ENCODE results near the gene HACE1. TPM values are rescaled to one million over a fixed set of nuclear protein-coding genes. Genes with fewer than 3 reads are reported as not detected.
"Not testable (repeated sequence)": the region's sequence is repeated elsewhere in the genome, so short reads cannot be mapped to it uniquely, and the experiment has no call there.

HACE1 gene
- total RNA-seq, 1 experiment from 2014 or later: 13.5 TPM

DNA sequence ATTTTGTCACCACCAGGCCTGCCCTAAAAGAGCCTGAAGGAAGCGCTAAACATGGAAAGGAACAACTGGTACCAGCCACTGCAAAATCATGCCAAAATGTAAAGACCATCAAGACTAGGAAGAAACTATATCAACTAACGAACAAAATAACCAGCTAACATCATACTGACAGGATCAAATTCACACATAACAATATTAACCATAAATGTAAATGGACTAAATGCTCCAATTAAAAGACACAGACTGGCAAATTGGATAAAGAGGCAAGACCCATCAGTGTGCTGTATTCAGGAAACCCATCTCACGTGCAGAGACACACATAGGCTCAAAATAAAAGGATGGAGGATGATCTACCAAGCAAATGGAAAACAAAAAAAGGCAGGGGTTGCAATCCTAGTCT, 120.6 kb downstream of the HACE1 start:
- not testable (repeated sequence) for DNase-seq (ENCODE audit: low read depth)

DNA sequence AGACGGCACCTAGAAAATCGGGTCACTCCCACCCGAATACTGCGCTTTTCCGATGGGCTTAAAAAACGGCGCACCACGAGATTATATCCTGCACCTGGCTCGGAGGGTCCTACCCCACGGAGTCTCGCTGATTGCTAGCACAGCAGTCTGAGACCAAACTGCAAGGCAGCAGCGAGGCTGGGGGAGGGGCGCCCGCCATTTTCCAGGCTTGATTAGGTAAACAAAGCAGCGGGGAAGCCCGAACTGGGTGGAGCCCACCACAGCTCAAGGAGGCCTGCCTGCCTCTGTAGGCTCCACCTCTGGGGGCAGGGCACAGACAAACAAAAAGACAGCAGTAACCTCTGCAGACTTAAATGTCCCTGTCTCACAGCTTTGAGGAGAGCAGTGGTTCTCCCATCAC, 122.2 kb downstream of the HACE1 start:
- DNase-seq (ENCODE audit: low read depth): not testable (repeated sequence)

DNA sequence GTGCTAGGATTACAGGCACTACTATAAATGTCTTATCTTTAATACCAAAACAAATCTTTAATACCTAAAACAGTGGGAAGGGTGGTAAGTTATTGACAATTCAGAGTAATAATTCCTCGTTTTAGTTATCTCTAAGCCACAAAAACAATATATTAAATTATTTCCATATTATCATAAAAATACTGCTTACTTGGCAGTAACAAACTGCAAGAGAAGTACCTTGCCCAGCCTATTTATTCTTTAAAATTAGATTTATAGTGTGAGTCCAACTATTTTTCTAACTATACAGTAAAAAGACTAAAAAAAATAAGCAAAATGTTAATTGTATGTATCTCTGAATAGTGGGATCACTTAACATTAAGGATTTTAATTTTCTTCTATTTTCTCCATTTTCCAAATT, 123.2 kb downstream of the HACE1 start:
- no peak for DNase-seq (ENCODE audit: low read depth)

DNA sequence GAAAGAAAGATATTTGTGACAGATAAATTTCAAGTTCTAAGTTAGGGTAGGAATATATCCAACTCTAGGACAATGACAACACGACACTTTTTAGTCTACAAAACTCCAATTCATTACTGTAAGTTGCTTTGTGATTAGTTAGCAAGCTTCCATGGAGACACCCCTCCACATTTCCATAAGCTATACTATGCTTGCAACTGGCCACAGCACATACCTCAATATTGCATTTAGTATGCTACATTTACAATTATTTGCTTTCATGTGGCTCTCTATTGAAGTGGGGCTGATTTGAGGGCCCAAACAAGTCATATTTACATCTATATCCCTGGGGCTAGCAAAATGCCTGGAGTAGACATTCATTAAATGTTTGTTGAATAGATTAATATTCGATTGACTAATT, 129.3 kb downstream of the HACE1 start:
- no peak for DNase-seq (ENCODE audit: low read depth)

DNA sequence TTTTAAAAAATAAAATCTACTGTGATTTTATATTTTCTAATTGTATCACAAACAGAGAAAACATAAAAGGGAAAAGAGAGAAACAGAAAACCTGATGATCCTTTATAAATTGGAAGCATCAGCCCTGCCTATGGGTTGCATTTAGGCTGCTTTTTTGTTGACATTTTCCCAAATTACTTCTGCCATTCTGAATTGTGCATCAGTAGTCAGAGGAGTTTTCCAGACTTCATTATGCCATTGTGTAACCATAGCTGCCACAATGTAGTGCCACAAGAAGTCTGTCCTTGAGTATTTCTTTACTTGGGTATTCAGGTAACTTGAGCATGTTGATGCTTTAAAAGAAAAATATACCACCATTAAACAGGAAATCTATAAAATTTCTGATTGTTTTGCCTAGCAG, 130.3 kb downstream of the HACE1 start:
- no peak for DNase-seq (ENCODE audit: low read depth)

DNA sequence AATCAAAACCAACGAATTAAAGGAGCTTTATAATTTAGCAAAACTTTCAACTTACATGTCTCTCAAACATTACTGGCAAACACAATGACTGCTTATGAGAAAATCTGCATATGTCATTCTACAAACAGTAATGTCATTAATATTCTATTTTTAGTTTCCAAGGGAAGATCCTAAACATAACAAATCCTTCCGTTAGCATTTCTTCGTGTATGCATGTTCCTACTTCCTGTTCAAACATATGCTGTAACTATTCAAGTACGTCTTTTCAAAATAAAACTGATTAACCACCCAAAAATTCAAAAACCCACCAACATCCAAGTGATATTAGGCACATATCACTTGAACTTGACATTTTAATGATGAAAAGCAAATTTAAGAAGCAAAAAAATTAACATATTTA, 131.3 kb downstream of the HACE1 start:
- DNase-seq (ENCODE audit: low read depth): no peak

DNA sequence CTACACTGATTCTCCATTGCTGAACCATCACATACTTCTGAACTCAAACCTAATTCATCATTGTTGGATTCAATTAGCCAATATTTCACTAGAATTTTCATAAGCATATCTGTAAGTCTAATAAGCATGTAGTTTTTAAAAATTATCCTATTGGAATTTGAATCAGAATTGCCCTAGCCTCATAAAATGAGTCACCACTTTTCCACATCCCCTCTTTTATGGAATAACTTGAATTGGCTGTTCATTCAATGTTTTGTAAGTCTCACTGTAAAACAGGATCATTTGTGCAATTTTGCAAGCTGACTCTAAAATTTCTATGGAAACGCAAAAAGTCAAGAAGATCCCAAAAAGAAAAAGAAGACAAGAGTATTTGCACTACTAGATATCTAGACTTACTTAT, 141.0 kb downstream of the HACE1 start:
- DNase-seq (ENCODE audit: low read depth): no peak

DNA sequence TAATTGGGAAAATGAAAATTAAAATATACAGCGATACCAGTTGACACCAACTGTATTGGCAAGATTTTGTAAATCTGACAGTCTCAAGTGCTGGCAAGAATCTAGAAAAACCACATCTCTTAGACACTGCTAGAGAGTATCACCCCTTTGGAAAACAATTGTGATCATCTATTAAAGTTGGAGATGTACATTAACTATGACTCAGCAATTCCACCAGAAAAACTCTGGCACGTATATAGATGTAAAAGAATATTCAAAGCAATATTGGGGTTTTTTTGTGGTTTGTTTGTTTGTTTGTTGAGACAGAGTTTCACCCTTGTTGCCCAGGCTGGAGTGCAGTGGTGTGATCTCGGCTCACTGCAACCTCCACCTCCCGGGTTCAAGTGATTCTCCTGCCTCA, 142.9 kb downstream of the HACE1 start:
- DNase-seq (ENCODE audit: low read depth): no peak

DNA sequence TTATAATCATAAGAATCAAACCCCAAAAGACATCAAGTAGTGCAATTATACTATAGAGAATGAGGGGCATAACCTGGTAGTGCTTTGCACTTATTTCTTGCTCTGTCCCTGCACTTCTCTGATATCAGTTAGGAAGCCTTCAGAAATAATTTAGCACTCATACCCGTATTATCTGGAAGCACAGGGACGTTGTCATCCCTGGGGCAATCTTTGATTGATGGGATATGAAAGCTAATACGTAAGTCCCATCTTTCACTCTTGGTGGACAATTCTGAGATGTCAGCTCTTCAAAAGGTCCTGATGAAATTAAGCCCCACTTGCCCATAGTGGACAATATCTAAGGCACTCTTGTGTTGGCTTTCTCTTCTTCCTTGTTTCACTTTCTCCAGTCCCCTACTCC, 144.9 kb downstream of the HACE1 start:
- no peak for DNase-seq (ENCODE audit: low read depth)

DNA sequence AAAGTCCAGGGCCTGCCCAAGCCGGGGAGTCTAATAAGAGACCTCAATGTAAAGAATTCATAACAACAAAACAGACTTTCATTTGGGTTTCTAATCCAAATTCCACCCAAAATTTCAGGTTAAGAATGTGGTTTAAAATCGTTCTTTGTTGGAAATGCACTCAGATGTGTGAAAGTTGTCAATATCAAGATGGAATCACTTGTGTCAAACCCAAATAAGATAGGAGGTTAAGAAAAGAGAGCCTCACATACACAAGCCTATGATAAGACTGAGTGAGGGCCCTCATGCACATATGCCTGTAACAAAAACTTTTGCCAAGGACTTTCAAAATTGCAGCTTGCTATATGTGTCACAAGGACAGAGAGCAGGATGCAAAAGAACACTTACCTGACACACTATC, 145.7 kb downstream of the HACE1 start:
- no peak for DNase-seq (ENCODE audit: low read depth)

DNA sequence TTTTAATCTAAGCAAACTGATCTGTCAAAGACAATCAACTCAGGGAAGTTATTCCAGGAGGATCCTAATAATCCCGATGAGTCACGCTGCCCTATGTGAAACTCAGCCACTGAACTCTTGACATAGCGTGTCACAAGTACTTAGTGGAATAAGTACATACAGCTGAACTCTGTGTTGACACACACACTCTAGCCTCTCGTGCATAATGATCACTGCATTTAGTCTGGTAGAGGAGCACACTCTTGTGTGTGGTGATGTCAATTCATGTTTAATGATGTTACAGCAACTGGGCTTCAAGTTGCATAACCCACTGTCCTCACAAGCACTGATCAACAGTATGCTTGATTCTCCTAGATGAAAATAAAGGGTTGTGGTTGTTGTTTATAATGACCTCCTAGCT, 148.3 kb downstream of the HACE1 start:
- DNase-seq (ENCODE audit: low read depth): peak; percentile 56

DNA sequence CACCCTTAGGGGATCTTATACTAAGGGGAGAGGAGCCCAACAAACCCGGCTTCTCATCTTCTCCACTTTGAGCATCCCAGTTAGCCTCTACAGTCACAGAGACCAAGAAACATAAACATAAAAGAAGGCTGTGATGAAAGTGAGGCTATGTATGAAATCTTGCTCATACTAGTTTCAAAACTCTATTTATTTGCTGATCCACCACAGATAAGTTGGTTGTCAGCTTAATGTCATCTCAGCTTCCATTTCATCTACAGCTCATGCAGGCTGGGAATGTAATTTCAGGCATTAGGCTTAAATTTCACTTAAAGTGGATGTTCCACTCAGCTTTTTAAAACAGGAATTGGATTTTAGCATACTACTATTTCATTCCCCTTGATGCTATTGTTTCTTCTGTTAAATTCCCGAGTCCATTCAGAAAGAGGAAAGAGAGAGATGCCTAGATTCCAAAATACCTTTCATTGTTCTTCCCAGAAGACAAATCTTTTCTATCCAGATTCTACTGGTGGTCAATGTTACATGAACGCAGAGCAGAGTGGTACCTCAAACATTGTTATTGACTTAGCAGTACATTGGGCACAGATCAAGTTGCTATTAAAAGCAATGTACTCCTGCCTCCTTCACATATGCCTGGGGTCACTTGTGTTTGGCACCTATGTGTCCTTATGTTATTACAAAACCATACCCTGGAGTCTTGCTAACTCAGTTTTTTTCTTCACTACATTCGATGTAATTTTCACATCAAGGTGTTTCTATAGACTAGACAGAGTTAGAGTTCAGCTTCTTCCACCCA, 149.0 kb downstream of the HACE1 start:
- DNase-seq (ENCODE audit: low read depth): no peak

DNA sequence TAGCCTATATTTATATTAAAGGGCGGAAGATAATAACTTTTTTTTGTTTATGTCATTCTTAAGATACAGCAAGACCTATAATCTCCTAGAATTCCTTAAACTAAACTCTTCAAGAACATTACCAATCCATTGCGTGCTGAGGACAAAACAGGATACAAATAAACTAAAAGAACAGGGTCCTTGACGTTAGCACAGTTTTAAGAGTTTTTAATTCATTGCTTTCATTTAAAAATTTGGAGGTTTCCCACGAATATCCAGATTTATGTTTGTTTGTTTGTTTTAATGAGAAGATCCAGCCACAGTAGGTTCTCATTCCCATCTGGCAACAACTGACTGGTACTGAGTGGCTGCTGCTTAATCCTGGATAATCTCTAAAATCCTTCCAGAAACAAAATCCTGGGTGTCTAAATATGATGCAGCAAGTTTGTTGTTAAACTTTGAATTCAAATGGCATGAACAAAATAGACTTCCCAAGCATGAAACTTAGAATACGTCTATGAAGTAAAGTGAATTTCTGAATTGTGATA, 153.7 kb downstream of the HACE1 start:
- DNase-seq (ENCODE audit: low read depth): no peak

DNA sequence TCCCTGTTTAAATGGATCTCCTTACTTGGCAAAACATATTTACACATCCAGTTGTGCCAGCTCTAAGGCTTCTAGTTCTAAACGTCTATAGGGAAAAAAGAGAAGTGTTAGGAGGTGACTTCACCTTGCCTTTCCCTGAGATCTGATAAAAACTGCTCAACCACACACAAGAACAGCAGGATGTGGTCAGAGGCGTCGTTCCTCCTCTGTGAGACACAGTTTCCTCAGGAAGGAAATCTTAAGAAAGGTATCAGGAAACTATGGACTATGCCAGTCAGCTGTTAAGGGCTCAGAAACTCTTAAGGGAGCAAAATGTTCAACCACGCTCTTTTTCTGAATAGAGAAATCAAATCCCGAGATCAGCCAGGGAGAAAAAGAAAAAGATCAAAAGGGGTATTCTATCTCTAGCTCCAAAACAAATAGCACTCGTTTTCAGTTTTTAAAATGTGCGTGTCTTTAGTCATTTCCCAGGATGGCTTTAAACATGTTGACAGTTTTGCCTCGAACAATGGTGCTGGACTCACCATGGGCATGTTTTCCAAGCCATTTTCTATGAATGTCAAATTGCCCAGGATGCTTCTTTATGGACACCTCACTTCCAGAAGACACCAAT, 154.5 kb downstream of the HACE1 start:
- DNase-seq (ENCODE audit: low read depth): peak; percentile 96

DNA sequence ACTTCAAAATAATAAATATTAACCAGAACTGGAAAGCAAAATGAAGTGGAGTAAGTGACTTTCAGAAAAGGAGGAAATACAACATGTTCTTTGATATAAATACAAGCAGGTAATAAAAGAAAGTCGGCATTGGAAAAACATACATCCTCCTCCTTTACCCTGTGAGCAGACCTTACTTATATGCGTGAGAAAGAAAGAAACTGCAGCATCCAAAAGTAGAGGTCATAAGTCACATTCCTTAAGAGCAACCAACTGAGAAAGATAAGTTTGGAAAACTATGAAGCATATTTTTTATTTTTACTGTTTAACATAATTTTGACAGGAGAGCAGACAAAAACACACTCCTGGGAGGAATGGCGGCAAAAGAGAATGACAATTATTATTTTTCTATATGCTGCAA, 155.5 kb downstream of the HACE1 start:
- DNase-seq (ENCODE audit: low read depth): peak; percentile 28

DNA sequence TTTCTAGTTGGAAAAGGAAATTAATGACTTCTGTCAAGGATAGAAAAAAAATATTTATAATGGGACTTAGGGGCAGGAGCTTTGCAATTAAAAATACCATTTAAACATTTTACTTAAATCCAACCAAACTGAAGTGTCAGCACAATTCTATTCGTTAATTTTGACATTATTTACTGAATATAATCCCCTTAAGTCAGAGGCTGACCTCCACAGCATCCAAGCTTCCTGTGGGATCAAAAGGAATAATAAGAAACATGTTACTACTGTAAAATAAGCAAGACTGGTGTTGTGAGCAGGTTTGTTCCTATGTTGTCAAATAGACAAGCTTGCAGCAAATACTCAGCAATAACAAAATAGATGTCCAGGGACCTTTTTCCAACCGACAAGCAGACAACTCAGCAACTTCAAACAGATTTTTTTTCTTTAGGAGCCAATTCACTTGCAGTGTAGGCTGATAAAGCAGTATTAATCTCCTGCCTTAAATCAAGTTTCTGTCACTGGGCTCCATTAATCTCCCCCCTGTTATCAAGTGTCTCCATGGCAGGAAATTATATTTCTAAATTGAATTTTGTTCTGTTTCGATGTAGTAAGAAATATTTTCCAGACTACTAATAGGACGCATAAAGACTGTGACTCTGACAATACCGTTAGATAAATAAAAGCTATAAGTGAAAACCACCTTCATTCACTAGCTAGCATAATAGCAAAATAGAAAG, 157.4 kb downstream of the HACE1 start:
- DNase-seq (ENCODE audit: low read depth): no peak

DNA sequence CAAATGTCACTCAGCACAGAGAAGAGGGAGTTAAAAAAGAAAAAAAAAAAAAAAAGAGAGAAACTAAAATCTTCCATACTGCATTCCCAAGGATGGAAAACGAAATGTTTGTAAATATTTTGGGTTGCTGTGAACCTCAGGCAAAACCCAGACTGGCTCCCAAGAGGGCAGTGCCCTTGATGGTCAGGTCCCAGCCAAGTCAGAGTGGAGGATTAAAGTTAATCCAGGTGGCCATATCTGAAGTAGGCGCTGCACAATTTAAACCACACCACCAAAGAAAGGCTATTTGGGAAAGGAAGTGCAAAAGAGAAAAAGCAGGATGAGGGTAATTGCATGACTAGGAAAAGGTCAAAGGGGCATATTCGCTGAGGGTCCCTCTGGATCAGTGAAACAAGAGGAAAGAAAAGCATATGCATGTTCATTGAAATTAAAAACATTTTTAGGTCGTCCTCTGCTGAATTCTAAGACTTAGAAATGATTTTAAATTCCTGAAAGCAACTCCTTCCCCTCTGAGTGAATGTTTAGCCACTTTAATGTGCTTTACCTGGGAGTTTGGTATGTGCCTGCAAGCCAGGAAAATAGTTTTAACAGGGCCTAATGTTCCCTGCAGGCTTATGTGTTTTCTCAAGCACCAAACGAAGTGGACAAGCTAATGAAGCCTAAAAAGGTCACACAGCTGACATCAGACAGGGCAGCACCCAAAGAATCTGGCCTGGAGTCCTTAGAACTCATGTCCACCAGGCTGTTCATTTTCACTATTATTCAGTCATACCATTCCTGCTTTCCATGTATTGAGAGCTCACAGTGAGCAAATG, 159.1 kb downstream of the HACE1 start:
- DNase-seq (ENCODE audit: low read depth): no peak

DNA sequence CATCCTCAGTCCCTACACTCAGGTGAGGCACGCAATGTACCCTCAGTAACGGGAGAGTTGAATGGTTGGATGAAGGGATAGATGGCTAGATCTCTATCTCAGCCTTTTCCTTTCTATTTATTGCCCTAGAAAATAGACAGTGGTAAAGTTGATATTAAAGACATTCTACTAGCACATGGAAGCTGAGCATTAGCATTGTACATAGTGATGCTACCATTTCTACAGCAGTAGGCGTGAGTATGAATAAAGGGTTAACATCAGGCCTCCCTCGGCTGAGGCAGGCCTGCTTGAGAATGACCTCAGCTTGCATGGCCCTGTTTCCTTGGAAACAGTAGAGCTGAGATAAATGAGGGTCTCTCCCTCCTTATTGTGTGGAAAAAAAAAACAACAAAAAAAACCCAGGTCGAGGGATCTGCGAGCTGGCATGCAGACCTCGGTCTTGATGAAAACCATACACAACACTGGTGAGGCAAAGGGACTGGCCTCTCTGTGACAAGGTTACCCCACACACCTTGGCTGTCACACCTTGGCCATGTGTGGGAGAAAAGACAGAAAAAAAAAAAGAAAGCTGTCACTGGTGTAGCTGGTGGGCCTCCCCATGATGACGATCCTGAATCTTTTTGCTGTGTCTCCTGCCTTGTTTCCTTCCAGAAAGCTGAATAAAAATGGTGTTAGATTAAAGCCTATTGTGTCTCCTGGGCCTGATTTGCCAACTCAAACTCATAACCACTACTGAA, 160.0 kb downstream of the HACE1 start:
- no peak for DNase-seq (ENCODE audit: low read depth)

DNA sequence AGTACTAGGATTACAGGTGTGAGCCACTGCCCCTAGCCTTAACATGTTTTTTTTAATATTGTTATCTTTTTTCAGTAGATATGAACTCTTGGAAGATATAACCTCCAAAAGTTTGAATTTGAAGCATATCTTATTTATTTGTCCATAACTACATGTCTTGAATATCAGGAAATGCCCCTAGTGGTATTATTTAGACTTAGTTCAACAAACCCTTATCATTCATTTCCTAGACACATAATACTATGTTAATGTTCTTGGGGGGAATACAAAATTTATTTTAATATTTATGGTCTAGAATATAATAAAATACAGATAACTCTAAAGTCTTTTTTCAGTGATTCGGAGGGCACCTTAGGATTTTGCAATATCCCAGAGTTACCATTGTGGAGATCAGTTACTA, 160.7 kb downstream of the HACE1 start:
- no peak for DNase-seq (ENCODE audit: low read depth)

DNA sequence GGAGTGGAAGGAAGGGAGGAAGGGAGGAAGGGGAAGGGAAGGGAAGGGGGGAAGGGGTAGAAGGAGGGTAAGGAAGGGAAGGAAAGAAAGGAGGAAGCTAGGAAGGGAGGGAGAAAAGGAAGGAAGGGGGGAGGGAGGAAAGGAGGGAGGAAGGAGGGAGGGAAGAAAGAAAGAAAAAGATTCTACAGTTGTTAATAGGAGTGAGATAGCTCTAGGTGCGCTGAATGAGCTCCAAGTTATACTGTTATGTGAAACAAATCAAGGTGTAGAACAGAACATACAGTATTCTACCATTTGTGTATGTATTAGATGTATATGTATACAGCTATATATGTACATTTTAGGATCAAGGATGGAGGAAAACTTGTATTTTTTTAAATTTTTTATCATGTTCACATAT, 167.7 kb downstream of the HACE1 start:
- DNase-seq (ENCODE audit: low read depth): no peak

DNA sequence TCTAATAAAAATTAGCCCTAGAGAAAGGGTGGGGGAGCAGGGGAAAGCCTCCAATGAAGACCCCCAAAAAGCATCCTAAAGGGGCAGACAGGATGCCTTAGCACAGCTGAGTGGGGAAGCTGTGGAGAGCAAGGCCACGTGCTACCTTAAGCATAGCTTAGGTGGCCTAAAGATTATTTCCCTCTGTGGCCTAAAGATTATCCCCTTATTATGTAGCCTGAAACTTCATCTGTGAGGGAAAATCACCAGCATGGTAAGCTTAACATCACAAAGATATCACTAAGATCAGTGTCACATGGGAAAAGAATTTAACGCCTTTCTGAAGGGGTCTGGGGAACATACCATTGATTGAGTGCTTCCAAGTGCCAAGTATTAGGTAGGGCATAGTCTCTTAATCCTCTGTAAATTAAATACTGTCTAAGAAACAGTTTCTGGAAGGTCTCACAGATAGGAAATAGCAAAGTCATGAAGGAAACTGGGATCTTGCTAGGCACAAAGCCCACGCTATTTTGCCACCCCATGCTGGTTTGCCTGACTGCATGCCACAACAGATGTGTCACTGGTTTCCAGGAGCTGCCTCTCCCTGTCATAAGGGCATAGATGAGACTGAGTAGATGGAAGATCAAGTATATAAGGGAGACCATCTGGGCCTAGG, 170.0 kb downstream of the HACE1 start:
- DNase-seq (ENCODE audit: low read depth): peak; percentile 70
